ENCODE measurements around the gene DESI2.

DNA sequence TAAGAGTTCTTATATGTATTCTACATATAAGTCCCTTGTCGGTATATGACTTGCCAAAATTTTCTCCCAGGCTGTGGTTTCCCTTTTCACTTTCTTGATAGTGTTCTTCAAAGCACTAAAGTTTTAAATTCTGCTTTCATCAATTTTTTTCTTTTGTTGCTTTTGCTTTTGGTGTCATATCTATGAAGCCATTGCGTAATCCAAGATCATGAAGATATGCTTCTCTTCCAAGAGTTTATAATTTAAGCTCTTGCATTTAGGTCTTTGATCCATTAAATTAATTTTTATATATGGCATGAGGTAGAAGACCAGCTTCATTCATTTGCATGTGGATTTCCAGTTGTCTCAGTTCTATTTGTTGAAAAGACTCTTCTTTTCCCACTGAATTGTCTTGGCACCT lies 22.2 kb downstream of the DESI2 start:
- no peak for TF ChIP-seq EZH2phosphoT487 (IDR thresholded peaks at IDR 0.05; ENCODE audit: insufficient read depth, low read depth)
- no peak for TF ChIP-seq EZH2 (IDR thresholded peaks at IDR 0.05; ENCODE audit: insufficient read depth, poor library complexity, severe bottlenecking)
